SW 1271 (cell line): ENCODE results near the gene PLB1.

ENCODE experiments used
- DNase-seq, 2 experiments: peaks; one replicate each; lab custom pipeline; 2025; lab: John Stamatoyannopoulos, UW

Gene PLB1

DNA sequence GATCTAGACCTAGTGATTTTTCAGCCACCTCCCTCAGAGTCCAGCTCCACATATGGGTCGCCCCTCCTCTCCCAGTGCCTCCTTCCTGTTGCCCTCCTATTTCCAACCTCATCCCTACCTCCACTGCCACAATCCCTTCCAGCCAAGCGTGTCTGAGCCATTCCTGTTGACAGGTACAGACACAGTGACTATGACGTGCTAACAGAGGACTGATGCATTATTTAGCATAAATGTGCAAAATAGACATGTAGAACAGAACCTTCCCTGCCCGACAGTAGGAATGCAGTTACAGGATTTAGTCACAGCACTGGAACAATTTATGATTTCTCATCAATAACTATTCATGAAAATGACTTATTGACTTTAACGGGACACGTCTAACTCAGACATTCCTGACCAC lies 171.4 kb downstream of the PLB1 start:
- DNase-seq, result no peak

DNA sequence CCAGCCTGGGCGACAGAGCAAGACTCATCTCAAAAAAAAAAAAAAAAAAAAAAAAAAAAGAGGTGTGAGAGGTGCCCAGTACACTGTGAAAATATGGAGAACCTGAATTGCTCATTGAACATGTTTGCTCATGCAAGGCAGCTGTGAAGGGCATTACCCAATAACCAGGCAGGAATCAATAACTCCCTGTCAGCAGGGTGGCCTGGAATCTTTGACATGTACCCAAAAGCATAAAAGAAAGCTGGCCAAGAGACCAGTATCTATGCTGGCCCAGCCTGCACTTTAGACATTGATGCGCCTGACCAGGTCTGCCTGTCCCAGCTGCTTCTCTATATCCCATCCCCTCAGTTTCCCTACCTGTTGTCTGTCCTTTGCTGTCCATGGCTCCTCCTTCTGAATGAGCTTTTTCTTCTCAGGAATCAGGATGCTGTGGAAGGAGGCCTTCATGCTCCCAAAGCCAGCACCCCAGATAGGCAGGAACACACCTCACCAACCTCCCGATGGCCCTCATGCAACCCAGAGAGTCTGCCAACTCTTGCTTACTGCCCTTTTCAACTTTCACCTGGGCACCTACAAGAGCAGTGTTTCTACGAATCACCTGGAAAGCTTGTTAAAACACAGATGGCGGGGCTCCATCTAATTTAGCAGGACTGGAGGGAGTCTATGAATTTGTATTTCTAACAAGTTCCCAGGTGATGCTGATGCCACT lies 172.4 kb downstream of the PLB1 start:
- no peak for DNase-seq

DNA sequence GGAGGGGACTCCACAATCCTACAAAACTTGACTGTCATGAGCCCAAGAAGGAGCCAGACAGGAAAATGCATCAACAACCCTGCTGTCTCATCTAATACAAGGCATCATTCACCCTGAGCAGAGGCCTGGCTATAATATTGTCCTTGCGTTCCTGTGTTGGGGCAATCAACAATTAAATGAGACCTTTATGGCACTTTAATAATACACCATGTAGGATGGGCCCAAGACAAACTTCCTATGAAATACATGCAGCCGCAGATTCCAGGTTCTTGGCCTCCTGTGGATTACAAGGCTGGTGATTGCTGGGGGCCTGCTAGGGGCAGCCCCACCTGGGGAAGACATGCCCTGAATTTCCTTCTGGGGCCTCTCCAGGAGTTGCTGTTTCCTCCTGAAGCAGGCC lies 173.0 kb downstream of the PLB1 start:
- DNase-seq, result no peak

DNA sequence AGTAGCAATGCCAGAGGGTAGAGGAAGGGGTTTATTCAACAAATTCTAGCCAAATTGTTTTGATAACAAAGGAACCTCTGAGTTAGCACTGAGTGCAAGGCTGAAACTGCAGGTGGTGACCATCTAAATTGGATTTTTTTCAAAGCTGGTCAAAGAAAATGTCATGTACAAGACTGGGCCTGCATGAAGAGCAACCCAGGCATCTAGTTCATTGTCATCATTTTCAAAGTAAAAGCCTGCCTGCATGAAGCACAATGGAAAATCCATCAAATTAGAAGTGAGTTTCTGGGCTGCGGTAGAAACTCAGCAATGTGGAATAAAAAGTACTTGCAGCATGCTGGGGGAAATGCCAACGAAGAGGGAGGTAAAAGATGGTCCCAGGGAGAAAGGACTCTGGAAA lies 175.0 kb downstream of the PLB1 start:
- no peak for DNase-seq

DNA sequence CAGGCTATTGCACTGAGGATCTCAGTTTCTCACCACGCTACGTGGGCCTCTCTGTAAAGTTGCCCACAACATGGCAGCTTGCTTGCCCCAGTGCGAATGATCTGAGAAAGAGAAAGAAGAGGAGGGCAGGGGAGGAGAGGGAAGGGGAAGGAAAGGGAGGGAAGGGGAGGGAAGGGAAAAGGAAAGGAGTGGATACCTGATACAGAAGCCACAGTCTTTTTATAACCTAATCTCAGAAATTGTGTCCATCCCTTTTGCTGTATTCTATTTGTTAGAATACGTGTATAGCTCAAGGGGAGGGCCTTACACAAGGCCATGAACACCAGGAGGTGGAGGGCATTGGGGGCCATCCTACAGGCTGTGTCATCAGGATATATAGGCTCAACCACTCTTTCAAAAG lies 177.5 kb downstream of the PLB1 start:
- DNase-seq, result no peak

DNA sequence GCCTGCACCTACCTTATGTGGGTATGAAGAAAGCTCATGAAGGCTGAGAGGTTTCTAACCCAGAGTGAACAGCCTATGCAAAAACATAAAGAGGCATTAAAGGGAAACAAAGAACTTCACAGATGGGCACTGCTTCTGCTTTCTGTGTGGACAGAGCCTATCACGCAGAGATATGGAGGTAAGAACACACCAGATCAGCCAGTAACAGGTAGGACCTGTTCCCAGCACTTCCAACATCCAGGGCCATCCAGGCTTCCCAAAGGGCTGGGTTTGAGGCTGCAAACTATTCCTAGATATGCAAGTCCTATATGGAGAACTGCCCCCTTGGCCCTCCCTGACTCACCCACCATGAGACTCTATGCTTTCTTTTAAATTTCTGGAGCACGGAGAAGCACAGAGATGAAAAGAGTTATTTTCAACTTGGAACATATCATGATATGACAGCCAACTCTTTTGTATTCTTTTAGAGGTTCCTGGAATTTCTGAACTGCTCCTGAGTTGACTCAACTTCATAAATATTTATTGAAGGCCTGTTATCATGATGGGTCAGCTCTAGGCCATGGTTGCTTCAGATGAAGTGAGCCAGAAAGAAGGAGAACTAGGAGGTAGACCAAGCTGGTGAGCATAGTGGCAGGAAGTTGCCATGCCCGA lies 178.3 kb downstream of the PLB1 start:
- DNase-seq, result no peak

DNA sequence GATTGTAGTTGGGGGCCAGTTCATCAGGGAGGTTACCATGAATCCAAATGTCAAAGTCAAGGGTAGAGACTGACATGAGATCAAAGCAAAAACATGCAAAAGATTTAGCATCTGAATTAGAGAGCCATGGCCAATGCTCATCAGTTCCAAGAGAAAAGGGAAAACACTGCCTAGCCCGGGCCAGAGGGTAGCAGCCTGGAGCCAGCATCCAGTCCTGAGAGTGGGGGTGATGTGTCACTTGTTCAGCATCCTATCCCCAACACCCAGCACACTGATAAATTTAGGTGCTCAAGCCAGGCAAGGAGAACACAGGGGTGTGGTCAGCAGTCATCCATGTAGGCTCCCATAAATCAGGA lies 178.8 kb downstream of the PLB1 start:
- DNase-seq, result no peak

DNA sequence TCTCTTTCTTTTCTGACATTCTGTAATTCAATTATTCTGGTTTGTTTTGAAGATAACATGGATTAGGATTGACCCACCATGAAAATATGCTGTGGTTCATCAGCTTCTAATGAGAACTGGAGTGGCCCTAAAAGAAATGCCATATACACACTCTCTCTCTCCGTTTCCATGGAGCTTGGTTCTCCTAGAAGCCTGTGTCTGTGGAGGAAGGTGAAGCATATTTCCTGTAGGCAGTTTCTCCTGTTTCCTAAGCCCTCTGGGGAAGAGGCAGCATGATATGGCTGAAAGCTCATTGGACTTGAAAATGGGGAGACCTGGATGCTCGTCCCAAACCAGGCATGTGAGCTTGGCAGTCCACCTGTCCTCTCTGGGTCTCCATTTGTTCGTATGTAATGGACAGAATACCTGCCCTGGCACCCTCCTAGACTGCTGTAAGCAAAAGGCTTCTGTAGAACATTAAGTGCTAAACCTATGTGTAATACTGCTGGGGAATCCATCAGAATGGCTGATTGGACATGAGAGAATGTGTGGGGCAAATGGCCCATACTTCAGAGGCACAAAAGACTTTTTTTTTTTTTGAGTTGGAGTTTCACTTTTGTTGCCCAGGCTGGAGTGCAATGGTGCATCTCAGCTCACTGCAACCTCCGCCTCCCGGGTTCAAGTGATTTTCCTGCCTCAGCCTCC lies 180.4 kb downstream of the PLB1 start:
- DNase-seq, result no peak

DNA sequence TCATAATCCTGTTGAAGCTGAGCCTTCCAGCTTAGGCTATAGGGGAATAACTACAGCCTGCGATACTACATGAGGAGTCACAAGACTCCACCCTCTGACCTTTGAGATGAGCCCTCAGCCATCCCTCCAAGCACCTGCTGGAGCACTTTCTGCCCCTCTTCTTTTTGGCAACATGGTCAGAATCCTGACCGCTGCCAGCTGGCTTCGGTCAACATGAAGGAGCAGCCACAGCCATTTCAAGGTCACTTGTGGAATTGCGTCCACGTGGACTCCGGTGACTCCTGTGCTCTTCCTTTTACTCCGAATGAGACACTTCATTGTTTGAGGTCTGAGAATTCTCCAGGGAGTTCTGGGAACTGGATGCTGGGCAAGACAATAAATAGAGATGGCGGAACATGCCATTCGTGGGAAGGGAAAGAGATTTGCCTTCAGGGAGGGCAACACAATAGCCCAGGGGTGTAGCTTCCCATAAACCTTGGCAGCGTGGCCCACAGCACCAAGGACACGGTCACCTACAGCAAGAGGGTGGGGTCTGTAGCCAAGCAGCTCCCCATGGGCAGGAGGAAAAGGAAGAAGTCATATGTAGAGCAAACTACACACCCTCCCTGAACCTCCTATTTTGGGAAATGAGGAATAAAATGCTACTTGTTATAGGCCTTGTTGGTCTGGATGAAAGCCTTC lies 182.5 kb downstream of the PLB1 start:
- no peak for DNase-seq

DNA sequence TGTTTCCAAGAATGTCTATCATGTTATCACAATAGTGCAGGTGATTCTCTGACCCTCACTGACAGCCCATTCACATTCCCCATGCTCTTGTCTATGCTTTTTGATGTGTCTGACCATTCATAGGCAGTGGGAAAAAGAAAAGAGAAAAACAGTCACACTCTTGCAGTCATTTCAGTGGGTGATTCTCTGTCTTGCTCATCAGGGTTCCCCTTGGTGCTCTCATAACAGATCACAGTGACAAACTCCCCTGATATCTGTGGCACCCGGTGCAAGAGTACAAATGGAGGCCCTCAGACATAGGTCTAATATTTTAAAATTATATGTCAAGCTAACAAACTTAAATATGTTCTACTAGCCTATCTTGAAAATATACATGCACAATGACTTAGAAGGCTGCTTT lies 183.1 kb downstream of the PLB1 start:
- DNase-seq, result no peak

DNA sequence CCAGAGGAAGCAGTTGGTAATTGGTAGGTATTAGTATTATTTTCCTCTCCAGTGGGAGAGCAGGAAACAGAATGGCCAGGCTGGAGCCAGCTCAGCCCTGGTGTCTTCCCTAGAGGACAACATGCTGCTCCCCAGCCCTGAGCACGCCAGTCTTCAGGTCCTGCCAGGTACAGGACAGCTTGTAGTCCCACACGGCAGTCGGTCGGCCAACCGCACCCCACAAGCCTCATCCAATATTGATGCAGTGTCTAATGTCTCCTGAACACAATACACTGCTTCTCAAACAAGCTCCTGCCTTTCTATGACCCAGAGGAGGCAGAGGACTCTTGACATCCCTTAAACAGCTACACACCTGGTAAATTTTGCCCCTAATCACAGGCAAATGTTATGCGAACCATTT lies 184.8 kb downstream of the PLB1 start:
- DNase-seq, result no peak

DNA sequence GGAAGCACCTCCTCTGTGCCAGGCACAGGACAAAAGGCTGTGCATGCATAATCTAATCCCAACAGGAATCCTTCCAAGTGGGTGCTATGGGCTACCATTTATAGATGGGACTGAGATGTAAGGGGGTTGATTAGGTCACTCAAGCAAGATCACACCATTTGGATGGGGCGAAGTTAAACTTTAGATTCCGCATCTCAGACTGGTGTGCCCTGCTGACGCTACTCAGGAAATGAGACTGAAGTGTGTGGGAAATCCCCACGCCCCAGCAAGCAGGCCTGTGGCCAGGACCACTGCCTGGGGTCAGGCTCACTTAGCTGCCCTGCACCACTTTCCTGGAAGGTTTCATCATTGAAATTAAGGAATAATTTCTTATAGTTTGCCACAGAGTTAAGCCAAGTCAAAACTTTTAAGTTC lies 185.3 kb downstream of the PLB1 start:
- no peak for DNase-seq

DNA sequence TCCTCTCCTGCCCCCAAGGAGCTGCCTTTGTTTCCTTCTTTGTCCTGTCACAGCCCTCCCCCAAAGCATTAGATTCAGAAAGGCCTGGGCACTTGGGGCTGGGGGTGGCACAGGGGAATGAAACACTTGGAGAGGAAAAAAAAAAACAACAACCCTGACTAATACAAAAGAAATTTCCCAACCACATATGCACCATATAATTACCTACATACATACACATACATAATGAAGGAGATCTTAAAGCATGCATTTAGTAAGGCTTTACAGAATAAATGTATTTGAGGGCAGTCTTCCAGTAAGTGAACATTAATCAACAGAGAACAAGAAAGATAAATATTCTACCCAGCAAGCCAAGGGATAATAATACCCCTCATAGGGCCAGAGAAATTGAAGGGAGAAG lies 185.7 kb downstream of the PLB1 start:
- DNase-seq, result no peak

DNA sequence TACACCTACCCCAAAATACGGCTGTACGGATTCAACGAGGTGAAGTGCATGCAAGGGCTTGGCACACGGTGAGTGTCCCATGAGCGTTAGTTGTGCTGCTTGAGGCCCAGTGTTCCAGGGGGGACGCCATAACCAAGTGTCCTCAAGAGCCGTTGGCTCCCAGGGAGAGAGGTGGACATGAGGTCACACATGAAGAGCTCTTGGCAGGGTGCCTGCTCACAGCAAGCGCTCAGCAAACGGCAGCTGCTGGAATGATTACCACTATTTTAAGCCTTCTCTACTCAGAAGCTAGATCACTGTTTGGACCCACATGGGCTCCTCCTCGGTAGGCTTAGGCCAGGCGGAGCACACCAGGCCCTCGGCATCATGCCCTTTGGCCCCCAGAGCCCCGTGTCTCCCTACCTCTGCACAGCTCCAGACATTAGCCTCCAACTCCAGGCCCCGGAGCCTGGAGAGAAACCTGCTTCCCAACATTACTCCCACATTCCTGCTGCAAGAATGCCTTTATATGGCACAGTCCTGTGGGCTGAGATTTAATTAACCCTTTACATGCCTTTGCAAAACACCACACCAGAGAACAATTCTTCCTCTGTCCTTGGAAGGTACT lies 187.3 kb downstream of the PLB1 start:
- DNase-seq, result no peak

DNA sequence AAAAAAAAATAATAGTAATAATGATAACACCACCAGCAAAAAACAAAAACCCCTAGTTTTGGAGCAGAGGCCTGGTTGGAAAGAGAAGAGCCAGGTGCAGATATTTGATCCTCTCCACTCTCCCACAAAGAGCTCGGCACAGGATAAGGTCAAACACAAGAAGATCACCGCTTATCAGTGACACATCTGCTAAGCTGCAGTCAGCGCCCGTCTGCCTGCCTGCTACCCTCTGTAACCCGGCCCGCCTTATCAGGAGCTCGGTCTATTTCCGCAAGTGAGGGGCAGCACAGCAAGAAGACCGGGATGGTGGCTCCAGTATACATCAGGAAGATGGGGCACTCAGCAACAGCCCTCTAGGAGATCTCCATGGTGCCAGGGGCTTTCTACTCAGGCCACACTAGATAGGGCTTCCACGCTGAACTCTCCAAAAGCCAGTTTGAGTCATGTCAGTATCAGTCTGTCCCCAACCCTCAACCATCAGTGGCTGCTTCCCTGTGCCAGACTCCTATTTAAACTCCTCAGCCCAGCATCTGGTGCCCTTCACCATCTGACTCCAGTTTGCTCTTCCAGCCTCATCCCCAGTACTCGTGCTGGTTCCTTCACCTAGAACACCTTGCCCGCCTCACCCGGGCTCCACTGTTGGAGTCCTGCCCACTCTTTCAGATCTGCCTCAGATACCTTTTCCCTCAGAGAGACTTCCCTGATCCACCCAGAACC lies 188.4 kb downstream of the PLB1 start:
- no peak for DNase-seq

DNA sequence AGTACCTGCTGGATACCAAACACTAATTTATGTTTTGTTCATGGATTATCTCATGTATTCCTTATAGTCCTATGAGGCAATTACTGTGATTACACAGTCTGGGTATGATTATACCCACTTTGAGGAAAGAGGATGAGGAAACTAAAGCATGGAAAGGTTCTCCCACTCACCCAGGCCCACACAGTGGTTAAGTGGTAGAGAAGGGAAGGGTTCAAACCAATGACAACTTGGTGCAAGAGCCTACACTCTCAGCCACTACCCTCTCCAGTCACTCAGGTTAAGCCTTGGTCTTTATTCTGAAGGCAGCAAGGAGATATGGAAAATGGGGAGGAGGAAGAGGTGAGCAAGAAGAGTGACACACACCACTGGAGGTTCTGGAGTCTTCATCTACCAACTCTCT lies 191.3 kb downstream of the PLB1 start:
- no peak for DNase-seq

DNA sequence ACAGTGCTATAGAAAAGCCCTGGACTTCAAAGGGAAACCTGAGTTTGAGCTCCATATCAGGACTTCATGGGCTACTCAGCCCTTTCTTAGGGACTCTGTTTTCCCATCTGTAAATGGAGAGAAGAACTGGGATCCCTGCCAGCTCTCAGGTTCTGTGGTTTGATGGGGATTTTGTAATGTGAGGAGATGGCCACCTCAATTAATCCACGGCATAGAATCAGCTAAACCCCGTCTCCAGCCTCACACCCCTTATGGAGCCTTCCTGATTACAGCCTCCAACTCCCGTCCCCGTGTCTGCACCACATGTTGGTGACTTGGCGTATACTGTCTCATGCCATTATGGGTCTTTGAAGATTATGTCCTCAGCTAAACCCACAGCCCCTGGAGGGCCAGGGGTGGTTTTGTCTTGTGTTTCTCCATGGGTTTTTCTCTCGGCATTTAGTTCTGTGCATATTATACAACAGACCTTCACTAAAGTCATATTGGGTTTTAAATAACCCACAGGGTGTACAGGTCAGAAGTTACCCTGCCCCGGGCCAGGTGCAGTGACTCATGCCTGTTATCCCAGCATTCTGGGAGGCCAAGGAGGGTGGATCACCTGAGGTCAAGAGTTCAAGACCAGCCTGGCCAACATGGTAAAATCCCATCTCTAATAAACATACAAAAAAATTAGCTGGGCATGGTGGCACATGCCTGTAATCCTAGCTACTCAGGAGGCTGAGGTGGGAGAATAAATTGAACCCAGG lies 192.0 kb downstream of the PLB1 start:
- no peak for DNase-seq

DNA sequence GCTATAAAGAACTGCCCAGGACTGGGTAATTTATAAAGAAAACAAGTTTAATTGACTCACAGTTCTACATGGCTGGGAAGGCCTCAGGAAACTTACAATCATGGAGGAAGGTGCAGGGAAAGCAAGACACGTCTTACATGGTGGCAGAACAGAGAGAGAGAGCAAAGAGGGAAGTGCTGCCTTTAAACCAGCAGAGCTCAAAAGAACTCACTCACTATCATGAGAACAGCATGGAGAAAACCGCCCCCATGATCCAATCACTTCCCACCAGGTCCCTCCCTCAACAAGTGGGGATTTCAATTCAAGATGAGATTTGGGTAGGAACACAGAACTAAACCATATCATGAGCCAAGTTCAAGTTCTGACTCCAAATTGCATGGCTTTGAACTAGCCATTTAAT lies 193.0 kb downstream of the PLB1 start:
- DNase-seq, result no peak

DNA sequence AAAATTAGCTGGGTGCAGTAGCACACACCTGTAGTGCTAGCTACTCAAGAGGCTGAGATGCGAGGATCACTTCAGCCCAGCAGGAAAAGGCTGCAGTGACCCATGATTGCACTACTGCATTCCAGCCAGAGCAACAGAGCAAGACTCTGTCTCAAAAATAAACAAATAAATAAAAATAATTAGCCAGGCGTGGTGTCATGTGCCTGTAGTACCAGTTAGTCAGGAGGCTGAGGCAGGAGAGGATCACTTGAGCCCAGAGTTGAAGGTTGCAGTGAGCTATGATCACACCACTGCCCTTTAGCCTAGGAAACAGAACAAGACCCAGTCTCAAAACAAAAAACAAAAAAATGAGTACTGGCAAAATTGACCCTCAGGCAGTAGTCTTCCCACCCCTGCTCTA lies 193.9 kb downstream of the PLB1 start:
- no peak for DNase-seq

DNA sequence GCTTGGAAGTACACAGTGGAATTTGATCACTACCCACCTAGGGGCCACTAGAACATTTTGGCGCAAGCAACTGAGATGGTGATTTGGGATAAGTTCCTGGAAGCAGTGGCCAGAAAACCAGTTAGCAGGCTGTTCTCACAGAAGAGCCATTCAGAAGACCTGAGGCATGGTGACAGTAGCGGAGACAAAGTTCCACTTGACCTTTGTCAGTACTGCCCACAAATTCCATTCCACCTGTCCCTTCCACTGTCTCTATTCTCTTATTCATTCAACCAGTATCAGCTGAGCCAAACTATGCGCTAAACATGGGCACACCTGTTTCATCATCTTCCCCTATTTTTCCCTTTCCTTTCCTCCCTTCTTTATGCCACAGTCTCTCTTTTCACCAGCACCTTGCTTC lies 196.6 kb downstream of the PLB1 start:
- no peak for DNase-seq

DNA sequence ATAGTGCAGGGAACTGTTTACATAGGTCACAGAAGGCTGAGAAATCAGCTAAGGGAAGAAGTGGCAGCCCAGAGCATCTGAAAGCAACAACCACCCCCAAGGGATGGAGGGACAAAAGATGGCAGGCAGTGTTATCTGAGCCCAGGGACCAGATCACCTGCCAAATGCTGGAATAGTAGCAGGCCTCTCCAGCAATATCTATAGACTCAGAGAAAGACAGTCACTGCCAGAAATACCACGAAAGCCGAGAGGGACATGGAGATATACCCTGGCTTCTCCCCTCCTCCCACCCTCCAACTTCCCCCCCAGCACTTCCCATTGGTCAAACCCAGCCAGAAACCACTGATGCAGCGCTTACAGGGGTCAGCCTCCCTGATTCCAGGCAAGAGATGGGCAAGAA lies 197.4 kb downstream of the PLB1 start:
- DNase-seq, result no peak
